HG03442 (cell line): ENCODE results near the gene PSMG3.

Experiments used
- ATAC-seq: cut with Tn5 transposase; IDR thresholded peaks from one replicate; pipeline ENCODE4 v1.9.1; 2021; ENCODE audit warnings: mild to moderate bottlenecking, moderate library complexity; ENCODE audit not compliant: unreplicated experiment

The PSMG3 gene

GRCh38 chr7:1569833-1570632 is at the start of gene PSMG3:
Gene PSMG3, minus strand, starts transcription at chr7:1570032. Its CDS starts 693 bp downstream, at chr7:1569339.
- ATAC-seq = peak; percentile 80

- no peak for ATAC-seq
These were observed 48.6 kb upstream of the PSMG3 start for GRCh38 chr7:1618475-1618874.

- no peak for ATAC-seq
These were observed 48.1 kb upstream of the PSMG3 start for GRCh38 chr7:1617957-1618356.

GRCh38 chr7:1616741-1617140 is 46.9 kb upstream of the PSMG3 start:
- no peak for ATAC-seq

- ATAC-seq = no peak
These were observed 41.9 kb upstream of the PSMG3 start for GRCh38 chr7:1611708-1612241.

- ATAC-seq = no peak
These were observed 41.0 kb upstream of the PSMG3 start for GRCh38 chr7:1610678-1611302.

GRCh38 chr7:1610013-1610677 is 40.3 kb upstream of the PSMG3 start:
- ATAC-seq = no peak

- no peak for ATAC-seq
These were observed 39.2 kb upstream of the PSMG3 start for GRCh38 chr7:1609023-1609422.

GRCh38 chr7:1608318-1608717 is 38.5 kb upstream of the PSMG3 start:
- ATAC-seq = no peak

- ATAC-seq = no peak
These were observed 37.9 kb upstream of the PSMG3 start for GRCh38 chr7:1607696-1608095.

GRCh38 chr7:1607001-1607400 is 37.2 kb upstream of the PSMG3 start:
- no peak for ATAC-seq

GRCh38 chr7:1604383-1604782 is 34.6 kb upstream of the PSMG3 start:
- ATAC-seq = no peak

GRCh38 chr7:1603346-1604225 is 33.8 kb upstream of the PSMG3 start:
- ATAC-seq = no peak

GRCh38 chr7:1602386-1602785 is 32.6 kb upstream of the PSMG3 start:
- ATAC-seq = no peak

- ATAC-seq = no peak
These were observed 32.1 kb upstream of the PSMG3 start for GRCh38 chr7:1601956-1602355.

- no peak for ATAC-seq
These were observed 30.0 kb upstream of the PSMG3 start for GRCh38 chr7:1599640-1600395.

- no peak for ATAC-seq
These were observed 29.3 kb upstream of the PSMG3 start for GRCh38 chr7:1598961-1599639.

GRCh38 chr7:1598286-1598685 is 28.5 kb upstream of the PSMG3 start:
- no peak for ATAC-seq

- no peak for ATAC-seq
These were observed 28.0 kb upstream of the PSMG3 start for GRCh38 chr7:1597791-1598190.
